CD4-positive, alpha-beta T cell (primary cell): ENCODE data around the gene TMEM181. TPM values are rescaled to one million over a fixed set of nuclear protein-coding genes. Genes with fewer than 3 reads are reported as not detected.

Experiments used
- ATAC-seq: fragments of 200-7000 bp; cut with Tn5 transposase; one replicate; pipeline ENCODE4 v1.10.0; 2022; ENCODE audit warnings: mild to moderate bottlenecking; ENCODE audit not compliant: poor library complexity
- CTCF ChIA-PET: fragments of 350-600 bp; sonication (Branson Sonifier 250); formaldehyde crosslinking; loops from one replicate; lab custom pipeline; 2021; ENCODE audit warnings: antibody characterized with exemption, inconsistent platforms; lab: Charles Lee
- POLR2A ChIA-PET: fragments of 350-600 bp; sonication (Branson Sonifier 250); formaldehyde crosslinking; loops from one replicate; lab custom pipeline; 2021; ENCODE audit warnings: antibody characterized with exemption, inconsistent platforms; lab: Charles Lee
- DNase-seq, 14 experiments: peaks; one replicate each; pipeline ENCODE4 v3.0.0-alpha.2; 2013 to 2020; ENCODE audit warnings: mixed read lengths in 2 of 14
- H3K27ac ChIP-seq, 2 donors: one replicate each; pipeline versions ENCODE4 v1.5.1 to v1.7.0; 2013; ENCODE audit warnings: low read length in 2 of 2, low read depth in 1 of 2, mild to moderate bottlenecking in 1 of 2
- H3K27me3 ChIP-seq, 2 experiments: 1 replicate in 1 of 2; 2 replicates in 1 of 2; pipeline versions ENCODE4 v1.6.1 to v1.7.0; 2013; ENCODE audit warnings: low read length in 2 of 2, control low read depth in 1 of 2, mild to moderate bottlenecking in 1 of 2, moderate library complexity in 1 of 2; ENCODE audit not compliant: insufficient read depth in 2 of 2, control insufficient read depth in 1 of 2
- H3K36me3 ChIP-seq: one replicate; pipeline ENCODE4 v1.6.1; 2013; ENCODE audit warnings: low read length, control low read depth; ENCODE audit not compliant: insufficient read depth
- H3K4me1 ChIP-seq: one replicate; pipeline ENCODE4 v1.6.1; 2013; ENCODE audit warnings: low read length, control low read depth; ENCODE audit not compliant: insufficient read depth
- H3K4me3 ChIP-seq: one replicate; pipeline ENCODE4 v1.5.1; 2013; ENCODE audit warnings: mild to moderate bottlenecking, low read length, moderate library complexity
- H3K9me3 ChIP-seq, 2 experiments: 1 replicate in 1 of 2; 2 replicates in 1 of 2; pipeline versions ENCODE4 v1.6.1 to v1.7.0; 2013; ENCODE audit warnings: low read length in 2 of 2, mild to moderate bottlenecking in 2 of 2, control low read depth in 1 of 2, moderate library complexity in 1 of 2; ENCODE audit not compliant: control insufficient read depth in 1 of 2, insufficient read depth in 1 of 2
- H3K27ac Mint-ChIP-seq: one replicate; pipeline ENCODE4 v1.8.0; 2020; ENCODE audit warnings: mixed read lengths
- H3K27me3 Mint-ChIP-seq: one replicate; pipeline ENCODE4 v1.8.0; 2021; ENCODE audit warnings: mixed read lengths
- H3K36me3 Mint-ChIP-seq: one replicate; pipeline ENCODE4 v1.8.0; 2021; ENCODE audit warnings: low read depth, mixed read lengths
- H3K4me1 Mint-ChIP-seq: one replicate; pipeline ENCODE4 v1.8.0; 2021; ENCODE audit warnings: low read depth, mixed read lengths
- H3K4me3 Mint-ChIP-seq: one replicate; pipeline ENCODE4 v1.8.0; 2020; ENCODE audit warnings: mild to moderate bottlenecking, mixed read lengths
- H3K9me3 Mint-ChIP-seq: one replicate; pipeline ENCODE4 v1.8.0; 2020; ENCODE audit warnings: mixed read lengths
- CTCF ChIP-seq: fragments of 200-600 bp; IDR thresholded peaks from one replicate; pipeline ENCODE4 v1.8.0; 2022; ENCODE audit warnings: antibody characterized with exemption, mild to moderate bottlenecking
- intact Hi-C, 2 experiments: fragments of 100-400 bp; cut with DNase I in 1 of 2; cut with micrococcal nuclease in 1 of 2; formaldehyde crosslinking; loops; one replicate each; pipeline versions ENCODE4 v1.15.1 to v1.9.0; 2023 to 2025; cut with DNase I, micrococcal nuclease
- total RNA-seq, 174 experiments: library from RNA in 2 of 174; stranded (reverse) in 2 of 174; gene quantifications; one replicate each; pipeline ENCODE4 v1.2.3 and lab custom pipeline; 2021 to 2026

The TMEM181 gene
- total RNA-seq, 2 experiments from 2014 or later: 10.2 to 10.9 TPM

GRCh38 chr6:158514991-158515390 lies 44.9 kb upstream of the TMEM181 start:
- CTCF ChIA-PET: interaction anchor here (1.4 kb wide), 1 partner anchor 294 kb away, joined by 5 read pairs; no protein-coding TSS in a partner anchor
- TF ChIP-seq CTCF: no peak

GRCh38 chr6:158516098-158516497 lies 43.8 kb upstream of the TMEM181 start:
- Histone ChIP-seq H3K4me3 (no peak overlapping the region), H3K27ac (no peak overlapping the region), H3K9me3 (no peaks in the 10 kb centered on the region), H3K4me1 (peaks cover 42% of the 10 kb centered on the region), H3K36me3 (no peaks in the 10 kb centered on the region), H3K27me3 (peaks cover 2 to 5% of the 10 kb centered on the region in 2 experiments)
- no peak for ATAC-seq
- POLR2A ChIA-PET: no interaction called here
- Mint-ChIP-seq H3K4me3 (no peak overlapping the region), H3K36me3 (no peaks in the 10 kb centered on the region), H3K4me1 (peaks cover 43% of the 10 kb centered on the region), H3K27ac (no peak overlapping the region), H3K9me3 (no peaks in the 10 kb centered on the region), H3K27me3 (peaks cover 34% of the 10 kb centered on the region)
- CTCF ChIA-PET: no interaction called here
- TF ChIP-seq CTCF: no peak
- intact Hi-C loops: loop anchor here in 1 of 2 experiments (5.0 kb wide), 1 partner anchor 294 kb away; no protein-coding TSS in a partner anchor
- DNase-seq: no peak

More at GRCh38 chr6:158514991-158515390, 44.9 kb upstream of the TMEM181 start:
- Mint-ChIP-seq H3K4me1 (peaks cover 43% of the 10 kb centered on the region), H3K4me3 (no peak overlapping the region), H3K27ac (no peak overlapping the region), H3K27me3 (peaks cover 24% of the 10 kb centered on the region), H3K9me3 (no peaks in the 10 kb centered on the region), H3K36me3 (no peaks in the 10 kb centered on the region)
- Histone ChIP-seq H3K27ac (no peak overlapping the region), H3K4me3 (no peak overlapping the region), H3K36me3 (no peaks in the 10 kb centered on the region), H3K27me3 (peaks cover 2 to 5% of the 10 kb centered on the region in 2 experiments), H3K9me3 (no peaks in the 10 kb centered on the region), H3K4me1 (peaks cover 42% of the 10 kb centered on the region)
- intact Hi-C loops: loop anchor here in 1 of 2 experiments (5.0 kb wide), 1 partner anchor 293 kb away; no protein-coding TSS in a partner anchor
- POLR2A ChIA-PET: no interaction called here
- DNase-seq: no peak
- ATAC-seq: no peak

GRCh38 chr6:158517038-158517437 lies 42.9 kb upstream of the TMEM181 start:
- H3K27me3 ChIP-seq: peaks cover 2 to 5% of the 10 kb centered on the region in 2 experiments
- Mint-ChIP-seq H3K4me3 (no peak overlapping the region), H3K36me3 (no peaks in the 10 kb centered on the region), H3K27ac (no peak overlapping the region), H3K9me3 (no peaks in the 10 kb centered on the region), H3K27me3 (peaks cover 38% of the 10 kb centered on the region), H3K4me1 (peaks cover 43% of the 10 kb centered on the region)
- POLR2A ChIA-PET: no interaction called here
- H3K27ac ChIP-seq: no peak overlapping the region
- H3K36me3 ChIP-seq: no peaks in the 10 kb centered on the region
- peaks cover 42% of the 10 kb centered on the region for H3K4me1 ChIP-seq
- ATAC-seq (no peak), DNase-seq (no peak)
- no peak overlapping the region for H3K4me3 ChIP-seq
- CTCF ChIA-PET: no interaction called here
- intact Hi-C loops: loop anchor here in 1 of 2 experiments (5.0 kb wide), 1 partner anchor 295 kb away; no protein-coding TSS in a partner anchor
- no peak for TF ChIP-seq CTCF
- no peaks in the 10 kb centered on the region for H3K9me3 ChIP-seq
